HepG2 (cell line): ENCODE measurements around the gene PTCRA. TPM values are rescaled to one million over a fixed set of nuclear protein-coding genes. Genes with fewer than 3 reads are reported as not detected.

Source experiments
- ATAC-seq: fragments of 200-7000 bp; cut with Tn5 transposase; 3 replicates; pipeline ENCODE4 v1.9.1; 2020; ENCODE audit warnings: mild to moderate bottlenecking, moderate library complexity
- BruUV-seq: library from RNA; stranded (reverse); fragments of 400-500 nt; replicated peaks from 2 replicates; lab custom pipeline; 2021; lab: Mats Ljungman, UMichigan
- CTCF ChIA-PET: fragments of 300-600 bp; formaldehyde crosslinking; extraction: SDS; loops from one replicate; lab custom pipeline; 2021; ENCODE audit warnings: low total read pairs, inconsistent platforms, low intra/inter-chr PET ratio; lab: Yijun Ruan, JAX
- POLR2A ChIA-PET: fragments of 350-600 bp; sonication (Branson Sonifier 250); formaldehyde crosslinking; loops from one replicate; lab custom pipeline; 2020; ENCODE audit warnings: antibody characterized with exemption, inconsistent platforms; lab: Yijun Ruan, JAX
- DNase-seq: peaks from one replicate; pipeline ENCODE4 v3.0.0-alpha.2; 2015; ENCODE audit warnings: low spot score
- FAIRE-seq: peaks from 3 replicates; lab custom pipeline; 2011; peaks lifted over from hg19 to GRCh38; lab: Jason Lieb, UNC
- H2AFZ ChIP-seq: one replicate; pipeline ENCODE4 v1.6.1; 2011; ENCODE audit warnings: low read length, inconsistent platforms
- H3K27ac ChIP-seq: fragments of 300-600 bp; 3 replicates; pipeline ENCODE4 v1.8.0; 2011; ENCODE audit warnings: mixed run types, mild to moderate bottlenecking, mixed read lengths, low read length, inconsistent platforms; ENCODE audit not compliant: insufficient read depth; ENCODE audit errors: extremely low read length
- H3K27me3 ChIP-seq, 2 experiments: fragments of 200-600 bp in 1 of 2; 2 replicates in 1 of 2; 3 replicates in 1 of 2; pipeline versions ENCODE4 v1.6.0 to v1.8.0; 2011; ENCODE audit warnings: low read length in 2 of 2, mild to moderate bottlenecking in 2 of 2, moderate library complexity in 2 of 2, inconsistent platforms in 1 of 2; ENCODE audit not compliant: insufficient read depth in 2 of 2, control insufficient read depth in 1 of 2
- H3K36me3 ChIP-seq, 2 experiments: fragments of 200-600 bp in 1 of 2; replicated peaks in 1 of 2; 2 replicates in 1 of 2; 3 replicates in 1 of 2; pipeline versions ENCODE4 v1.5.1 to v1.8.0; 2011; ENCODE audit warnings: low read length in 2 of 2, inconsistent platforms in 1 of 2; ENCODE audit not compliant: insufficient read depth in 2 of 2, control insufficient read depth in 1 of 2
- H3K4me1 ChIP-seq: 2 replicates; pipeline ENCODE4 v1.5.1; 2012; ENCODE audit warnings: low read length, inconsistent platforms; ENCODE audit not compliant: insufficient read depth
- H3K4me2 ChIP-seq: 2 replicates; pipeline ENCODE4 v1.6.0; 2011; ENCODE audit warnings: low read depth, low read length, inconsistent platforms
- H3K4me3 ChIP-seq, 3 experiments: fragments of 200-600 bp in 1 of 3; sonication (generic), shearing (Covaris generic) in 1 of 3; replicated peaks in 1 of 3; 2 replicates each; pipeline ENCODE4 v1.5.1; 2011 to 2016; ENCODE audit warnings: low read length in 3 of 3, inconsistent platforms in 2 of 3, low read depth in 2 of 3, mild to moderate bottlenecking in 2 of 3, control low read depth in 1 of 3, mixed read lengths in 1 of 3; ENCODE audit not compliant: insufficient read depth in 1 of 3
- H3K79me2 ChIP-seq: one replicate; pipeline ENCODE4 v1.6.1; 2011; ENCODE audit warnings: low read length, inconsistent platforms; ENCODE audit not compliant: insufficient read depth
- H3K9ac ChIP-seq: 2 replicates; pipeline ENCODE4 v1.6.0; 2011; ENCODE audit warnings: mild to moderate bottlenecking, low read depth, low read length, inconsistent platforms; ENCODE audit not compliant: insufficient read depth
- H3K9me3 ChIP-seq: 2 replicates; pipeline ENCODE4 v1.5.1; 2012; ENCODE audit warnings: mild to moderate bottlenecking, low read length
- H4K20me1 ChIP-seq: 2 replicates; pipeline ENCODE4 v1.6.0; 2011; ENCODE audit warnings: inconsistent platforms, mild to moderate bottlenecking, low read length, moderate library complexity; ENCODE audit not compliant: insufficient read depth
- DR1 ChIP-seq: sonication (generic); formaldehyde crosslinking; IDR thresholded peaks from 2 replicates; pipeline ENCODE4 v1.8.0; 2021; ENCODE audit warnings: mild to moderate bottlenecking, missing genetic modification reagents, inconsistent platforms
- GATAD2A ChIP-seq: IDR thresholded peaks from 2 replicates; pipeline ENCODE4 v1.6.1; 2016
- IRX3 ChIP-seq: sonication (generic); formaldehyde crosslinking; IDR thresholded peaks from 2 replicates; pipeline ENCODE4 v1.8.1; 2023; ENCODE audit warnings: mild to moderate bottlenecking, low read depth, missing genetic modification reagents, borderline replicate concordance
- KDM3A ChIP-seq: IDR thresholded peaks from 2 replicates; pipeline ENCODE4 v1.6.1; 2018; ENCODE audit warnings: low read depth, missing compliant biosample characterization
- MZF1 ChIP-seq: sonication (generic); formaldehyde crosslinking; IDR thresholded peaks from 2 replicates; pipeline ENCODE4 v1.8.1; 2023; ENCODE audit warnings: mild to moderate bottlenecking, missing genetic modification reagents, borderline replicate concordance
- POLR2A ChIP-seq, 2 experiments: IDR thresholded peaks; 2 replicates each; pipeline ENCODE4 v1.6.1; 2011; ENCODE audit warnings: low read depth in 2 of 2, low read length in 2 of 2, mild to moderate bottlenecking in 1 of 2, moderate library complexity in 1 of 2; ENCODE audit not compliant: insufficient read depth in 1 of 2
- RORA ChIP-seq: sonication (generic); formaldehyde crosslinking; IDR thresholded peaks from 2 replicates; pipeline ENCODE4 v1.5.0; 2020; ENCODE audit warnings: mild to moderate bottlenecking, missing genetic modification reagents, moderate library complexity
- SIX4 ChIP-seq: sonication (generic); formaldehyde crosslinking; IDR thresholded peaks from 2 replicates; pipeline ENCODE4 v1.4.0; 2020; ENCODE audit warnings: missing genetic modification reagents
- SKI ChIP-seq: fragments of 450-650 bp; IDR thresholded peaks from one replicate; pipeline ENCODE4 v1.6.1; 2018; ENCODE audit warnings: mild to moderate bottlenecking; ENCODE audit not compliant: partially characterized antibody
- TOPORS ChIP-seq: sonication (generic); formaldehyde crosslinking; IDR thresholded peaks from 2 replicates; pipeline ENCODE4 v1.8.0; 2023; ENCODE audit warnings: mild to moderate bottlenecking, missing genetic modification reagents
- TRIM24 ChIP-seq: sonication (generic); formaldehyde crosslinking; IDR thresholded peaks from 2 replicates; pipeline ENCODE4 v1.8.0; 2022; ENCODE audit warnings: mild to moderate bottlenecking, missing genetic modification reagents
- ZBTB8A ChIP-seq: sonication (generic); formaldehyde crosslinking; IDR thresholded peaks from 2 replicates; pipeline ENCODE4 v1.4.0; 2020; ENCODE audit warnings: mild to moderate bottlenecking, low read depth, missing genetic modification reagents, borderline replicate concordance
- ZFP37 ChIP-seq: sonication (generic); formaldehyde crosslinking; IDR thresholded peaks from 2 replicates; pipeline ENCODE4 v1.4.0; 2020; ENCODE audit warnings: missing genetic modification reagents, borderline replicate concordance
- ZNF260 ChIP-seq: sonication (generic); formaldehyde crosslinking; IDR thresholded peaks from 2 replicates; pipeline ENCODE4 v1.4.0; 2020; ENCODE audit warnings: missing genetic modification reagents, low read depth, mild to moderate bottlenecking, borderline replicate concordance
- ZNF343 ChIP-seq: sonication (generic); formaldehyde crosslinking; IDR thresholded peaks from 2 replicates; pipeline ENCODE4 v1.4.0; 2020; ENCODE audit warnings: mild to moderate bottlenecking, missing genetic modification reagents
- ZNF775 ChIP-seq: sonication (generic); formaldehyde crosslinking; IDR thresholded peaks from 2 replicates; pipeline ENCODE4 v1.4.0; 2020; ENCODE audit warnings: missing genetic modification reagents, mild to moderate bottlenecking, moderate library complexity, borderline replicate concordance
- ZNF777 ChIP-seq: sonication (generic); formaldehyde crosslinking; IDR thresholded peaks from 2 replicates; pipeline ENCODE4 v1.4.0; 2020; ENCODE audit warnings: missing genetic modification reagents
- WGBS: methylation state at CpG from one replicate; pipeline ENCODE4 v1.1.6; 2017; ENCODE audit warnings: low lambda C conversion rate; 5-methylcytosine and 5-hydroxymethylcytosine counted together
- in situ Hi-C: cut with HindIII; loops from 2 replicates; pipeline ENCODE4 v1.10.0; 2017; ENCODE audit warnings: low pct_unique_long_range_greater_than_20kb; ENCODE audit not compliant: extremely low pct_ligation_motif_present
- intact Hi-C: fragments of 100-400 bp; cut with micrococcal nuclease; formaldehyde crosslinking; loops from one replicate; pipeline ENCODE4 v1.10.0; 2022; ENCODE audit not compliant: unreplicated experiment
- polyA plus RNA-seq, 8 experiments: library from polyadenylated mRNA; depleted of rRNA in 3 of 8; stranded (reverse) in 7 of 8; unstranded in 1 of 8; fragments of >200 nt; fragmentation: Illumina TruSeq in 4 of 8; extraction: Trizol in 4 of 8; gene quantifications; 2 replicates each; pipeline versions ENCODE4 v1.2.1 to v1.2.3, GENCODE V29; 2011 to 2016; ENCODE audit warnings: low read depth in 4 of 8, missing spikeins in 1 of 8, mixed read lengths in 1 of 8; ENCODE audit not compliant: insufficient read depth in 1 of 8
- total RNA-seq, 5 experiments: library from RNA; depleted of rRNA; stranded (reverse); fragments of >200 nt; fragmentation: Illumina TruSeq; extraction: Trizol; gene quantifications; 2 replicates each; pipeline ENCODE4 v1.2.3, GENCODE V29; 2016; ENCODE audit warnings: low read depth in 1 of 5

PTCRA gene
- total and polyA plus RNA-seq, 2 of the 13 experiments (the other 11 are each of a cell fraction or from before 2014, with no cell fraction given), result not detected

DNA sequence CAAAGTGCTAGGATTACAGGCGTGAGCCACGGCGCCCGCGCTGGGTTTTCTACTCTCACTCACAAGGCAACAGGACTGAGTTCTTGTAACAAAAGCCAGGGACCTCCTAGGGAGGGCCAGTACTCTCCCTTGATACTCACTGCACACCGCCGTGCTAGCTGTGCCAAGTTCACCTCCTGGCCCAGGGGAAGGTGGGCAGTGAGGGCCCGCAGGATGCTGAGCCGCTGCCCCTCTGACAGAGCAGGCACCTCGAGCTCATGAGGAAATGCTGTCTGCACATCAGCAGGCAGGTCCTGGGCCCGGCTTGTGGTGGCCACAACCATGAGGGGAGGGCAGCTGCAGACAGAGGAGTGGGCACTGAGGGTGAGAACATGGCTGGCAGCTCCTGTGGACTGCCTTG is 51.4 kb downstream of the PTCRA start:
- no peaks in the 10 kb centered on the region for H4K20me1 ChIP-seq
- no peak overlapping the region for H3K4me2 ChIP-seq
- WGBS, result 97% methylated on average over 11 of the region's 11 CpGs
- BruUV-seq, result no TSS peak
- TF ChIP-seq ZNF777 (CRISPR knock-in tag) (no peak), IRX3 (no peak), SIX4 (CRISPR knock-in tag) (no peak), KDM3A (CRISPR knock-in tag) (no peak), TRIM24 (no peak), TOPORS (no peak), DR1 (CRISPR knock-in tag) (no peak), ZNF775 (no peak), SKI (no peak), ZNF343 (CRISPR knock-in tag) (no peak), POLR2A (IDR thresholded peaks at IDR 0.05; ENCODE audit: insufficient read depth in 1 of 2, low read depth in 2 of 2, low read length in 2 of 2) (no peak), GATAD2A (CRISPR knock-in tag) (no peak), MZF1 (CRISPR knock-in tag) (no peak), ZNF260 (CRISPR knock-in tag) (no peak), ZBTB8A (CRISPR knock-in tag) (no peak), ZFP37 (CRISPR knock-in tag) (no peak), RORA (CRISPR knock-in tag) (no peak)
- TF ChIP-seq, all 625 proteins: peak for 0
- no peak for FAIRE-seq
- ChIA-PET POLR2A (interaction anchor here (1.7 to 3.2 kb wide), 2 partner anchors 11 to 38 kb away, joined by 5 to 25 read pairs; partner anchors contain the start of genes CNPY3 and PEX6), CTCF (no interaction called here)
- Histone ChIP-seq H3K4me3 (no peak overlapping the region), H3K9me3 (no peaks in the 10 kb centered on the region), H2AFZ (no peak overlapping the region), H3K27ac (no peak overlapping the region), H3K36me3 (0 out of 5 replicates have a peak, but pooled peaks cover 0 to 1% of the 10 kb centered on the region in 2 experiments), H3K79me2 (no peaks in the 10 kb centered on the region), H3K27me3 (no peaks in the 10 kb centered on the region), H3K9ac (no peak overlapping the region), H3K4me1 (peaks cover 47% of the 10 kb centered on the region)
- no peak for DNase-seq
- in situ Hi-C loops, result no loop called here
- ATAC-seq, result no peak
- intact Hi-C loops, result no loop called here
